COLO829 (cell line): ENCODE results near the gene CCL18.
A peak's percentile ranks its signal among the peaks of the same experiment; 100 is the strongest.
"Not testable (repeated sequence)": the region's sequence is repeated elsewhere in the genome, so short reads cannot be mapped to it uniquely, and the experiment has no call there.

ENCODE experiments used
- DNase-seq: peaks from one replicate; pipeline ENCODE4 v3.0.0; 2012; ENCODE audit warnings: low spot score

The CCL18 gene

DNA sequence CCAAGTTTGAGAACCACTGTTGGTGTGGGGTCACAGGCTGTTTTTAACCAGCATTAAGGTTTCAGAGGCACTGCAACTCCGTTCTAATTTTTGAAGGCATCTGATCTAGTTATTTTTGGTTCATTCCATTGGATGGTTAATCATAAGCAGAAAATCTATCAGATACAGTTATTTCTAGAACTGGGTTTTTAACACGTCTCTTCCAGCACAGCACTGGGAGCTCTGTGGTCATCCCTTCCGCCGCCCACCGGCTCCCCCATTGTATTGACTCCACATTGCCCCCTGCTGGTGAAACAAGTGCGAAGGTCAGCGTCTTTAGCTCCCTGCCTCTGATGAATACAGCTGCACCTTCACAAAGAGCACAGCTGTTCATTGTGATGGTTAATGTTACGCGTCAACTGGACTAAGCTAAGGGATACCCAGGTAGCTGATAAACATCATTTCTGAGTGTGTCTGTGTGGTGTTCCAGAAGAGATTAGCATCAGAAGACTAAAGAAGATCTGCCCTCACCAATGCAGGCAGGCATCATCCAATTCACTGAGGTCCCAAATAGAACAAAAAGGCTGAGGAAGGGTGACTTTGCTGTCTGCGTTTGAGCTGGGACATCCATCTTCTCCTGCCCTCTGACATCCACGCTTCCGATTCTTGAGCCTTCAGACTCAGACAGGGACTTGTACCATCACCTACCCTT lies 8.5 kb downstream of the CCL18 start:
- peak; percentile 57 for DNase-seq

DNA sequence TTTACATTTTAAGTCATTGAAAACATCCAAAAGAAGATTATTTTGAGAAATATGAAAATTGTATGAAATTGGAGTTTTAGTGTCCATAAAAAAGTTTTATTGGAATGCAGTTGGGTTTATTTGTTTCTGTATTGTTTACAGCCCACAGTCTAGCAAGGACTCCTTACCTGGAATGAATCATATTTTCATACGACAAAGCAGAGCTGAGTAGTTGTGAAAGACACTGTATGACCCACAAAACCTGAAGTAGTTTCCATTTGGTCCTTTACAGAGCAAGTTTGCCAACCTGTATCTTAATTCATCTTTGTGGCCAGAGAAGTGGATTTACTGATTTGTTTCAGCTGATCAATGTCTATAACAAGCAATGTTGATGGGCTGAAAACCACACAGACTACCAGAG lies 10.3 kb downstream of the CCL18 start:
- DNase-seq = no peak

DNA sequence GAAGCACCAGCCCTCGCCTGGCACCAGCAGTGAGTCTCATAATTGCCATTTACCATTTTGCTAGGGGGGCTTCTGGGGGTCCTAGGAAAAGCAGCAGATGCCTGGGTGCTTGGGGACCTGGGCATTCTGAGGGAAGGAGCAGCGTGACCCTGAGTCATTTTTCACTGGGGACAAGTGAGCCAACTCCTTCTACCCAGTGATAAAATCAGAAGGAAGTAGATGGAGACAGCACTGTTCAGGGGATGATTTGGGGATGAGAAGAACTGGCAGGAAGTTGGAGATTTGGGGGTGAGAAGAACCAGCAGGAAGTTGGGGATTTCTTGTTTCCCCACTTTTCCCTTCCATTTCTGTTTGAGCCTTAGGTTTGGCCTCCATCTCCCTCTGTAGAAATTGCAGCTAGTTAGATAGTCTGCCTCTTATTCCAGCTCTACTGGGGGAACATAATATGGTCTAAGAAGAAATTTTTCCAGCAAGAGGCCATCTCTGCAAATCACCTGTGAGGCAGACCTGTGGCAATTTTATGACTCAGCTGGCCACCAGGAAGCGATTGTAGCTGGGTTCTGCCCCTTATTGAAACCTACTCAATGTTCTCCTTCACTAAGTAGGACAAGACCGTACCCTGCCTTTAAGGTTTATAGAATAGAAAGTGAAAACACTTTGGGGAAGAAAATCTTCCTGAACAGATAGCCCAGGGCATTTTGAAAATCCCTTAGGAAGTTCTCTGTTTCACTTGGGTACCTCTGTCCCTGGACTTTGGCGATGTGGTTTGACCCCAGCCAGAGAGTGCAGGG lies 17.8 kb downstream of the CCL18 start:
- DNase-seq = not testable (repeated sequence)

DNA sequence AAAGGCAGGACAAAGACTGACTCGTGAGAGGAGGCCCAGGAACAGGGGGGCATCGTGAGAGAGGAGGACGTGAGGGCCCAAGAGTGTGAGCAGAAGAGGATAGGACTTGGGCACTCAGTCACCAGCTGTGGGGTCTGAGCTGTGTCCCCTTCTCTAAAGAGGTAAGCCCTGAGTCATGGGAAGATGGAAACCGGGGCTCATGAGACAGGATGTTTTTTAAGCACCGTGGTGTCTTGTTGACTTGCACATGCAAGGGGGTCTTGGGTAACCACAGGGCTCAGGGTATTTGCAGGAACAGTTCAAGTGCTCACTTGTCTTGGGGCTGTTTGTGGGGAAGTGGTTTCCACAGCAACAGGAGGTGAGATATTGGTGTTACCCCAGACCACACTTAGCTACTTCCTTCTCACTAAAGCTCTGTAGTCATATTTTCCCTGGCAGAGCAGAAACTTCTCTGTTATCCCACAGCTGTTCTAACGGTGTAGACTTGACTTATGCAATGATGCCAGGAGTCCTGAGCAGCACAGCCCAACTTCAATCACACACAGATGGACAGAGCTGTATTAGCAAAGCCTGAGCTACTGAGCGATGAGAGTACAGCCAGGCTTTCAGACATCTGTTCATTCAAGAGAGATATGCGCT lies 18.5 kb downstream of the CCL18 start:
- not testable (repeated sequence) for DNase-seq

DNA sequence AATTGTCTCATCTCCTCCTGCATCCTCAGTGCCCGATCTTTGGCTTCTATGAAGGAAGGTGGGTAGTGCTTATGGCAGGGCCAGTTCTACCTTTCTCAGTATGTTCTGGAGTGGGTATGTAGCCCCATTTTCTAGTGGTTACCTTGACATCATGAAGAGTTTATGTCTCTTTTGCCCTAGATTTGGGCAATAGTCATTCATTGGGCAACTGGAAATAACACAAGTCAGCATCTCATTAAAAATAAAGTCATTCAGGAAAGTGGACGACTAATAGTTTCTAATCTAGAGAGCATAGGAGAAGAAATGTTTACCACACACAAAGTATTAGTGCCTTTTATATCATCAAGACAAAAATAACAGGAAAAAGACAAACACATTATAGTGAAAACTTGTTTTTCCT lies 19.6 kb downstream of the CCL18 start:
- DNase-seq = not testable (repeated sequence)

DNA sequence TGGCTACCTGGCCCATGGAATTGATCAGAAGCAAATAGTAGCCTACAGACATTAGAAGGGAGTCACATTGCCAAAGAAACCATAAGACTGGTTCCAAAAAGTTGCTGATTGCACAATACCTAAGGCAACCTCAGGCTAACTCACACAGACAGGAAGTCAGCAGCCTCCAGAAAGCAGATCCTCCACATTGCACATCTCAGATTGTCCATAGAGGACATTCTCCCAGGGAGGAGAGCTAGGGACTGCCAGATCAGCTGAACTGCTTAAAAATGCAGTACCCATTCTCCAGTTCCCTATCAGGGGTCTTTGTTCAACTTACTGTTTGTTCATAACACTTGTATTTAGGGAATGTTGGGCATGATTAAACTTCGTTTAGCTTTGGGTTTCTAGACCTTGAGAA lies 21.7 kb downstream of the CCL18 start:
- no peak for DNase-seq

DNA sequence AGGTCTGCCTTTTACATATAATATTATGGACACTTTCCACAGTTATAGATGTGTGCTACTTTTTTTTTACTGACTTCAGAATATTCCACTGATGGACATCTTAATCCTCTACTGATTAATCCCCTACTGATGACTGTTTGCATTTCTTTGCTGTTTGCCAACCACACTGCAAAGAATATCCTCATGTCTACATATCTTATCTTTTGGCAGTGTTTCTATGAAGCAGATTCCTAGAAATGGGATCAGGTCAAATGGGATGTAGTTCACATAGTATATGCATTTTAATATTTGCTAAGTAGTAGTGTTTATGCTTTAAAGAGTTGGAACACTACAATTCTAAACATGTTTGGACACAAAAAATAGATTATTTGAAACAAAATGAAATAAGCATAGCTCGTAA lies 22.7 kb downstream of the CCL18 start:
- DNase-seq = no peak

DNA sequence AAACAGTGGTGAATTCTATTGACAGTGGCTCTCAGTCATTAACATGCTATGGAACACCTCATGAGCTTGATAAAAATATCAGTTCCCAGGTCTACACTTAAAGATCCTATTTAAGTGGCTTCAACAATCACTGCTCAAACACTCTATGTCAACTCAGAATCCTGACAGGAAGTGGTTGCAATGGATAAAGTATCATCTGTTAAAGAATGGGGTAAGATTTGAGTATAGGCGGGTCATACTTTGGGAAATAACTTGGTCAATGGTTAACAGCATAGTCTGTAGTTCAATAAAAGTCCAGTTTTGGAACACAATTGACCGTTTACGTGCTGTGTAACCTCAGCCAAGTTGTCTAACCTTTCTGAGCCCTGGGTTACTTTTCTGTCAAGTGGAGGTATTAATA lies 23.4 kb downstream of the CCL18 start:
- not testable (repeated sequence) for DNase-seq

DNA sequence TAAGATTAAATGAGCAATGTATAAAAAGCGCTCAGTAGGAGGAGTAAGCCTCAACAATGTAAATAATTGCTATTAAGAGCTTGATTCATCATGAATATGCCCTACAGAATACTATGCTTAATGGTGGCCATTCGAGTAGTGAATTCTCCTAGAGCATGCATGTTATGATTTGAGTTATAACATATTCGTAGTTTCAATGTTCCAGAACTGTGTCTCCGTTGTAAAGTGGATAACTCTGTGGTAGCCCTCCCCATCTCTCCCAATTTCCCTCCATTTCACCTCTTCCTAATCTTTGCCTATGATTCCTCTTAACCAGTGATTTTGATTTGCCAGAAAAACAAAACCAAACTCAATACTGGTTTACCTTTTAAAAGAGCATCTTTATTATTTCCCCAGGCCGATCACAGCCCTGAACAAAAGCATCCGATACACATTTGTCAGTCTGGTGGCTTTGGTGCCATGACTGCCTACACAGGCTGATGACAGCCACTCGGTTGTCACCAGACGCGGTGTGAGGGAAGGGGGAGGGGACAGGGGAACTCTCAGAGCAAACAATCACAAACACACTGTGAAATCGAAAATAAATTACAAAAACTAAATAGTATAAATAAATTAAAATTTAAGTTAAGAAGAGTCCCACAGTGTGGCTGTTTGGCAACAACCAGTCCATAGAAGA lies 24.0 kb downstream of the CCL18 start:
- not testable (repeated sequence) for DNase-seq

DNA sequence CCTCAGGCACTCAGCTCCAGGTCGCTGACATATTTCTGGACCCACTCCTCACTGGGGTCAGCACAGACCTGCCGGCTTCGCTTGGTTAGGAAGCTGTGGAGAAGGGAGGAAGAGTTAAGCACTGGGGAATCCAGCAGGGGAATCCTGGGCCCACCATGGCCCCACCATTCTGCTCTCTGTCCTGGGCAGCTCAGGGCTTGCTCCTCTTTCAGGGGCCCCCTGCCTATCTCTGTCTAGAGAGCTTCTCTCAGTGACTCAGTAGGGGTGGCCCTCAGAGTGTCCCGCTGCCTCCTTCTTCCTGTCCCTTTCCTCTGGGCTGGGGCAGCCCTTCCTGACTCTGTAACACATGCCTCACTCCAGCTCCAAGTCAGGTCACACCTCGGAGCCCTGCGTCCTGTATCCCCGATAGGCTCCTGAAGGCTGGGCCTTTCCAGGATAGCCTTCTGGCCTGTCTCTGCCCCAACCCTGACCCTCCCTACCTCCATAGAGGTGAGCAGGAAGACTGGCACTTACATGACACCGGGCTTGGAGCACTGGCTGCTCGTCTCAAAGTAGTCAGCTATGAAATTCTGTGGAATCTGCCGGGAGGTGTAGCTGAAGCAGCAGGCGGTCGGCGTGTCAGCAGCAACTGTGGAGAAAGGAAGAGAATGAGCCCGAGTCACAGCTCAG lies 24.7 kb downstream of the CCL18 start:
- no peak for DNase-seq

DNA sequence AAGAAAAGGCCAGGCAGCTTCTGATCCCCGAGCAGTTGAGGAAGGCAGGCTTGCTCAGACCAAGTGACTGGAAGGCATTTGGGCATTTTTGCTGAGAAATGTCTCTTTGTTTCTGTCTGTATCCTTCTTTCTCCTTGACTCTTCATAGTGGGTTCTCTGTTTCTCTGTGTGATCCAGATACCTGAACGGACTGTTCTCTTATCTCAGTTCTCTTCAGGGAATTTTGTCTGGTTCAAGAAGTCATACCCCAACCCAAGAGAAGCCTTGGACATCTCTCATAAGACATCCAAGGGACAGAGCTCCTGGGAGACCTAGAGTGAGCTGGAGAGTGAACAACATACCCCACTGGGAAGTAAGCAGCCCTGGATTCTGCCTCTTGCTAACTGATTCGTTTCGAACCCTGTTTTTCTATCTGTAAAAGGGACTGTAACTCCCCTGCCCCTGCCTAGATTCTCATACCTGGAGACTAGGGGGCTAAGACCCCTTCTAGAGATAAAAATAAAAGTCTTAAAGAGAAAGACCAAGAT lies 25.3 kb downstream of the CCL18 start:
- no peak for DNase-seq

DNA sequence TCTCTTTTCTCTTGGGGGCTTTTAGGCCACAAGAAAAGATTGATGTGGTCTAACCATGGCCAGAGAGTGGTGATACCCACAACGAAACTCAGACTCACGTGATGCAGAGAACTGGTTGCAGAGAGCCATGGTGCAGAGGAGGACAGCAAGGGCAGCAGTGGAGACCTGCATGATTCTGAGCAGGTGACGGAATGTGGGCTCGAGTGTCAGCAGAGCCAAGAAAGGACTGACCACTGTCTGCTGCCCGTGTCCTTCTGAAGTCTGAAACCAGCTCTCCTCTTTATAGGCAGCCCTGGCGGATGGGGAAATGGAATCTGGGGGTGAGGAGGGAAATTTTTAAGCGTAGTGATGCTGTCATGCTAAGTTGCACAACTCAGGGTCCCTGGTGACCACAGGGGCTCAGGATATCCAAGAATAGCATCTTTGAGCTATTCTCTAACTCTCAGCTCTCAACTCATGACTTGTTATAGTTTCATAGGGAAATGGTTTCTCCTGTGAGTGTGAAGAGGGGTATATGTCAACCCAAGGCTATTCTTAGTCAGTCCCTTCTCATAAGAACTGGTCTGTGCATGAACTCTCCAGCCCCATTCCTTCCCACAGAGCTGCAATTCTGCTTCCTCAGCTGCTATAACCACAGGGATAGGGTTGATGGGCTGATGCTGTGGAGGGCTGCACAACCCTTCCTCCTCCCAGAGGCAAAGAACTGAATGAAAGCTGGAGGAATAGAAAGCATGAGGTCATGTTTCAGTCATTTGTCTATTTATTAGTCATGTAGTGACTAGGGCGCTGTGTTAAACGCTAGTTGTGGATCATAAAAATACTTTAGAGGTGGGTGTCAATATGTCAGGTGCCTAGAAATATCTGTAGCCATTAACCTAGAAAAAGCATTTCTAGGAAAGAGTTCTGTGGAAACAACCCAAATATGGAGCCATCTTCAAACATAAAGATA lies 26.1 kb downstream of the CCL18 start, which contains the start of gene CCL3:
CCL3 (minus strand) TSS at position 256 of the 949 bp plus-strand sequence; CDS start at position 171, 85 bp downstream.
- DNase-seq = no peak

DNA sequence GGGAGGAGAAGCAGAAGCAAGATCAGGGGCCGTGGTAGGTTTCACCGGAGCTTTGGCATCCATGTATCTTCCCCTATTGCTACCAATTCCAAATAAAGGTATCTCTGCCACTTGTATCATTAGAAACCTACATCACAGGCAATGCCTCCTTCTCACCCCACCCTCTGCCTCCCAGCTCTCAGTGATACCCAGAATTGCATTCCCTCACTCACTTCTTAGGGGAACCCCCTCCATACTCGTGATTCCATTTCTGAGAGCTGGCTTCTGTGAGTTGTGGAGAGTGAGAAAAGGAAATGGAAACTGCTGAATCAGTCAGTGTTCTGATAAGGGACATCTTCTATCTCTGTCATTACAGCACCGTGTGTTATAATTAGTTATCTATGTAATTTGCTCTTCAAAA lies 28.2 kb downstream of the CCL18 start:
- DNase-seq = no peak

DNA sequence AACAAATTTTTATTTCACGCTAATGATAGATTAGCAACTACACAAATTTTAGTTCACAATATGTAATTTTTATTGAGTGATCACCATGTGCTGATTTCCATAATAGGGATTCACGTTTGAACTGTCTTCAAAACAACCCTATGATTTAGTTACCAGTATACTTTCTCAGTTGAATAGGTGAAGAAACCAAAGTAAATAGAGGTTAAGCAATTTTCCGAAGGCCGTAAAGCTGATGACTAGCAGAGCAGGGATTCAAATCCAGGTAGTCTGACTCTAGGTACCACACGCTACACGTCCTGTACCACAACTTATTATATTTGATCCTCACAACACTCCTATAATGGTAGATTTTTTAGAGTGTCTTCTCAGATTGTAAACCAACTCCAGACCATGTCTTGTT lies 28.6 kb downstream of the CCL18 start:
- not testable (repeated sequence) for DNase-seq

DNA sequence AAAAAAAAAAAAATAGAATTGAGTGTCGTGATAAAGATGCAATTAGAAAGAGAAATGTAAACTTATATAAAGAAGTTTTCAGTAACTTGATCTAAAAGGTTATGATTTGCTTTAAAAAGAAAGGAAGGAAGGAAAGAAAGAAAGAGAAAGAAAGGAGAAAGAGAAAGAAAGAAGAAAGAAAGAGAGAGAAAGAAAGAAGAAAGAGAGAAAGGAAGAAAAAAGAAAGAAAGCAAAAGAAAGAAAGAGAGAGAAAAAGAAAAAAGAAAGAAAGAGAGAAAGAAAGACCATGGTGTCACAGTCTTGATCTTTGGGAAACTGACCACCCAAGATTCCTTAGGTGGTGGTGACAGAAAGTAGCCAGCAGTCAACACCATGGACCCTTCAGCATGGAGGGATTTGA lies 30.2 kb downstream of the CCL18 start:
- DNase-seq = no peak

DNA sequence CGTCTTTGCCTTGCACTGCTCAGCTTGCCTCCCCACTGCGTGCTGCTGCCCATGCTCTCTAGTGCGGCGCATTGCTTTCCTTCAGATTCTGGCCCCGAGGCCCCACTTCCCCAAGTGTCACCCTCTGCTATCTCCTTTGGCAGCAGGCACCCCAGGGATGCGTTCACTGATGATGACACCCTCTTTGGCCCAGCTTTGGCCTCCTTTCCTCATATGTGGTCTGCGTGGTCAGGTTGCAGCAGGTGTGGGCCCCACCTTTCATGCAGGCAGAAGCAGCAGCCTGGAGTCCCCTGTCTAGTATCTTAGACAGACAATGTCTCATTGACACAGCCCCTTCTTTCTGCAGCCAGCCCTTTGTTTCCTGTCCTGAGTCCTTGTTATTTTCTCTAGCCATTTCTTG lies 30.7 kb downstream of the CCL18 start:
- DNase-seq = no peak

DNA sequence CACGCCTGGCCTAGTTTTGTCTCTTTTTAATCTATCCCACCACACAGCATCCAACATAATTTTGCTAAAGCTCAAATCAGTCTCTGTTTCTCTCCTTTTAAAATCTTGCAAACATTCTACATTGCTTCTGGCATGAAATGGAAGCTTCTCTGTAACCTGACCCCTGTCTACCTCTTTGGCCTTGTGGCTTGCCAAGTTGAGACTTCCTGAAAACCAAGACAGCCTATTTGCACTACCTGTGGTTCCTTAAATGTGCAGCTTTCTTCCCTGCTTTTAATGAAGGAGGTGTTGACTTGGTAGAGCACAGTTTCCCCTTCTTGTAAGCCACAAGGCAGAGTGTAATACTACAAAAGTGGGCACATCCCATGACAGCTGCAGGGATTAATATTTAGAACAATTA lies 31.9 kb downstream of the CCL18 start:
- DNase-seq = no peak

DNA sequence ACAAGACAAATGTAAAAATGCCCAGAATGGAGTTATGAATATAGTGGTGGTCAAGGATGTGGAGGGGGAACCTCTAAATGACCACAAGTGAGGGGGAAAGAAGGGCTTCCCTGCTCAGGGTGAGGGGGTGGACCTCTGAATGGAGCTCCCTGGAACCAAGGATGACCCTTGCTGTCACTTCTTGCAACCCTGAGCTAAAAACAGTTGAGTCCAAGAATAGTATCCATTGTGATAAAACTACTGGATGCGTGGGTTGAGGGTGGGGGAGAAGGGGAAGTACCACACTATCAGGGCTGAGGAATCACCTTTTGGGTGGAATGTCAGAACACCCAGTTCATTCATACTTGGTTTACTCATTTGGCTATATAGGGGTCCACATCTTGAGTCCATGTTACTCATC lies 34.9 kb downstream of the CCL18 start:
- DNase-seq = not testable (repeated sequence)

DNA sequence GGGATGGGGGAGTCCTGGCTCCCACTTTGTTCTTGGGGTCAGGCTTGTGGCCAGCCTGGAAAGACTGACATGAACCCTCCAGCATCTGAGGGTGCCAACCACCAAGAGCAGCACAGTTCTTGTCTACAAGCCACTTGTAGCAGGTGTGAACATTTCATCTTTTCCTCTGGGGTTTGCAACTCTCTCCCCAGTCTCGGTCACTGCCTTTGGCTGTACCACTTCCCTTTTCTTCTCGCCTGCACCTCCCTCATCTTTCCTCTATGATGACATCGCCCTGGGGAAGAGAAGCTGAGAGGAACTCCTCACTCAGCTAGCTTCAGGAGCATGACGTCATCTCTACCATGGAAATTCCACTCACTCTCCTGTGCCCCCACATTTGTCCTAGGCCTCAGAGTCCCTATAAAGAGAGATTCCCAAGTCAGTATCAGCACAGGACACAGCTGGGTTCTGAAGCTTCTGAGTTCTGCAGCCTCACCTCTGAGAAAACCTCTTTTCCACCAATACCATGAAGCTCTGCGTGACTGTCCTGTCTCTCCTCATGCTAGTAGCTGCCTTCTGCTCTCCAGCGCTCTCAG lies 39.4 kb downstream of the CCL18 start, which contains the start of gene CCL4:
CCL4 (plus strand) TSS at position 427 of the 575 bp plus-strand sequence; CDS start at position 506, 79 bp downstream.
- DNase-seq = not testable (repeated sequence)

DNA sequence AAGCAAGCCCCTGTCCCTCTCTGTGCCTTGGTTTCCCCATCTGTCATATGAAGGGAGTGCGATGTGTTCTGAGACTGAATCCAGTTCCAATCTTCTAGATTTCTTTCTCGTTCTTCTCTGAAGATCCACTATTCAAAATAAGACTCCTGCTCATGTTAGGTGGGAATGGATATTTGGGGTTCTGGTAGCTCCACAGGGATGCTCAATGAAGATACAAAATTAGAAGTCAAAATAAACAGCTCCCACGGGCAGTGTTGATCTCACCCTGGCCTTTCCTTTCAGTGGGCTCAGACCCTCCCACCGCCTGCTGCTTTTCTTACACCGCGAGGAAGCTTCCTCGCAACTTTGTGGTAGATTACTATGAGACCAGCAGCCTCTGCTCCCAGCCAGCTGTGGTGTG lies 40.2 kb downstream of the CCL18 start:
- DNase-seq = not testable (repeated sequence)
